Measurements from ENCODE around the gene PITPNB. TPM values are rescaled to one million over a fixed set of nuclear protein-coding genes. Genes with fewer than 3 reads are reported as not detected.

PITPNB gene
- total and polyA plus RNA-seq, 2 experiments from 2014 or later: 50.9 to 56.0 TPM

- ATAC-seq (no peak), DNase-seq (ENCODE audit: low spot score) (no peak)
- no peaks in the 10 kb centered on the region for H3K9me3 Mint-ChIP-seq
- Histone ChIP-seq H2AFZ (no peak overlapping the region), H3K9me2 (ENCODE audit: insufficient read depth) (no peaks in the 10 kb centered on the region), H3F3A (replicated peaks; ENCODE audit: low read depth) (peaks cover 13% of the 10 kb centered on the region), H3K4me2 (no peak overlapping the region), H3K27ac (ENCODE audit: low read depth) (peak overlapping the region; percentile 50; the same call in 1 of the 2 replicates), H3K4me1 (ENCODE audit: insufficient read depth) (peaks cover 26% of the 10 kb centered on the region), H4K20me1 (replicated peaks; ENCODE audit: insufficient read depth) (no peaks in the 10 kb centered on the region), H3K79me2 (replicated peaks; ENCODE audit: insufficient read depth) (no peaks in the 10 kb centered on the region), H3K4me3 (no peak overlapping the region), H3K36me3 (ENCODE audit: insufficient read depth) (peaks cover 2% of the 10 kb centered on the region; the same call in 1 of the 2 replicates), H3K27me3 (ENCODE audit: insufficient read depth) (no peaks in the 10 kb centered on the region)
- H3K4me3 Mint-ChIP-seq: no peak overlapping the region
- peaks cover 15% of the 10 kb centered on the region for H3K27me3 Mint-ChIP-seq (ENCODE audit: insufficient read depth, low read depth, poor library complexity)
- no peak overlapping the region for H3K27ac Mint-ChIP-seq
- peaks cover 20% of the 10 kb centered on the region for H3K36me3 Mint-ChIP-seq (ENCODE audit: low read depth)
- peaks cover 52% of the 10 kb centered on the region for H3K4me1 Mint-ChIP-seq
- TF ChIP-seq ZNF462 (CRISPR knock-in tag; IDR thresholded peaks at IDR 0.05): no peak
- TF ChIP-seq CTCF (conservative IDR thresholded peaks at IDR 0.05; ENCODE audit: low read depth in 2 of 2): no peak
- TF ChIP-seq EZH2 (IDR thresholded peaks at IDR 0.05; ENCODE audit: low read depth, unreplicated experiment): no peak
- no peak for TF ChIP-seq CREB1 (CRISPR knock-in tag; IDR thresholded peaks at IDR 0.05; ENCODE audit: low read depth)
- TF ChIP-seq STAT1 (IDR thresholded peaks at IDR 0.05; ENCODE audit: unreplicated experiment): no peak
- TF ChIP-seq ZNF114 (CRISPR knock-in tag; IDR thresholded peaks at IDR 0.05): no peak
- no peak for TF ChIP-seq REST (IDR thresholded peaks at IDR 0.05; ENCODE audit: unreplicated experiment)
- TF ChIP-seq POLR2AphosphoS5 (IDR thresholded peaks at IDR 0.05; ENCODE audit: low read depth): no peak
- no peak for TF ChIP-seq EZH2phosphoT487 (IDR thresholded peaks at IDR 0.05; ENCODE audit: unreplicated experiment)
- TF ChIP-seq ZNF331 (CRISPR knock-in tag; IDR thresholded peaks at IDR 0.05; ENCODE audit: low read depth): no peak
- TF ChIP-seq NANOG (IDR thresholded peaks at IDR 0.05; ENCODE audit: borderline replicate concordance): no peak
- no peak for TF ChIP-seq JUNB (IDR thresholded peaks at IDR 0.05; ENCODE audit: unreplicated experiment)
- TF ChIP-seq ETS1 (IDR thresholded peaks at IDR 0.05): no peak
These were observed 72.1 kb downstream of the PITPNB start for GRCh38 chr22:27846910-27847309.
